ENCODE results near the gene NAALADL2. TPM values are rescaled to one million over a fixed set of nuclear protein-coding genes. Genes with fewer than 3 reads are reported as not detected.

NAALADL2 gene
- total RNA-seq, 3 donors from 2014 or later: 18.4 to 43.9 (median 20.8) TPM

- no peak for ATAC-seq
- Histone ChIP-seq H3K36me3 (ENCODE audit: low read depth) (no peaks in the 10 kb centered on the region), H3K4me3 (no peak overlapping the region), H3K4me1 (ENCODE audit: low read depth) (no peaks in the 10 kb centered on the region), H3K9me3 (no peaks in the 10 kb centered on the region)
- no peak for DNase-seq
- intact Hi-C loops (cut with DNase I, micrococcal nuclease): no loop called here
- no peak for TF ChIP-seq CTCF (IDR thresholded peaks at IDR 0.05)
Measured at GRCh38 chr3:175226444-175226843, 367.3 kb downstream of the NAALADL2 start.

- H3K9me3 ChIP-seq: no peaks in the 10 kb centered on the region
- ATAC-seq: no peak
- no peaks in the 10 kb centered on the region for H3K4me1 ChIP-seq (ENCODE audit: low read depth)
- TF ChIP-seq CTCF (IDR thresholded peaks at IDR 0.05): no peak
- intact Hi-C loops (cut with DNase I, micrococcal nuclease): no loop called here
- no peak for DNase-seq
- no peaks in the 10 kb centered on the region for H3K36me3 ChIP-seq (ENCODE audit: low read depth)
- H3K4me3 ChIP-seq: no peak overlapping the region
Measured at GRCh38 chr3:175227126-175227525, 368.0 kb downstream of the NAALADL2 start.

- DNase-seq (no peak), ATAC-seq (no peak)
- H3K9me3 ChIP-seq: no peaks in the 10 kb centered on the region
- intact Hi-C loops (cut with DNase I, micrococcal nuclease): no loop called here
- H3K4me3 ChIP-seq: no peak overlapping the region
- H3K36me3 ChIP-seq (ENCODE audit: low read depth): no peaks in the 10 kb centered on the region
- H3K4me1 ChIP-seq (ENCODE audit: low read depth): no peaks in the 10 kb centered on the region
- no peak for TF ChIP-seq CTCF (IDR thresholded peaks at IDR 0.05)
Measured at GRCh38 chr3:175233957-175234940, 375.1 kb downstream of the NAALADL2 start.

GRCh38 chr3:175238801-175239200 lies 379.7 kb downstream of the NAALADL2 start:
- DNase-seq (no peak), ATAC-seq (no peak)
- no peak overlapping the region for H3K4me3 ChIP-seq

GRCh38 chr3:175240921-175241320 lies 381.8 kb downstream of the NAALADL2 start:
- TF ChIP-seq CTCF (IDR thresholded peaks at IDR 0.05): no peak
- intact Hi-C loops (cut with DNase I, micrococcal nuclease): no loop called here
- DNase-seq (no peak), ATAC-seq (no peak)
- H3K36me3 ChIP-seq (ENCODE audit: low read depth): no peaks in the 10 kb centered on the region
- H3K9me3 ChIP-seq: no peaks in the 10 kb centered on the region
- no peaks in the 10 kb centered on the region for H3K4me1 ChIP-seq (ENCODE audit: low read depth)
- H3K4me3 ChIP-seq: no peak overlapping the region

More at GRCh38 chr3:175238801-175239200, 379.7 kb downstream of the NAALADL2 start:
- H3K4me1 ChIP-seq (ENCODE audit: low read depth): no peaks in the 10 kb centered on the region
- TF ChIP-seq CTCF (IDR thresholded peaks at IDR 0.05): no peak
- intact Hi-C loops (cut with DNase I, micrococcal nuclease): no loop called here
- H3K9me3 ChIP-seq: no peaks in the 10 kb centered on the region
- H3K36me3 ChIP-seq (ENCODE audit: low read depth): no peaks in the 10 kb centered on the region

Data from mucosa of descending colon (tissue), 3 donors.